ENCODE measurements around the gene CPOX.

CPOX gene

GRCh38 chr3:98577178-98577895 lies 16.1 kb downstream of the CPOX start:
- Histone ChIP-seq H3K36me3 (ENCODE audit: control insufficient read depth in 1 of 2, insufficient read depth in 2 of 2, low read length in 2 of 2) (peaks cover 17 to 26% of the 10 kb centered on the region in 2 donors), H3K9me3 (ENCODE audit: control insufficient read depth in 1 of 2, low read length in 2 of 2) (no peaks in the 10 kb centered on the region), H3K4me3 (ENCODE audit: low read depth in 1 of 2, low read length in 2 of 2) (no peak overlapping the region), H3K27me3 (ENCODE audit: low read depth, low read length) (no peaks in the 10 kb centered on the region), H3K4me1 (ENCODE audit: control insufficient read depth in 1 of 2, insufficient read depth in 2 of 2, low read length in 2 of 2) (no peaks in the 10 kb centered on the region), H3K27ac (ENCODE audit: low read length) (no peak overlapping the region)

GRCh38 chr3:98574132-98574531 lies 19.3 kb downstream of the CPOX start:
- no peaks in the 10 kb centered on the region for H3K27me3 ChIP-seq (ENCODE audit: low read depth, low read length)
- no peaks in the 10 kb centered on the region for H3K4me1 ChIP-seq (ENCODE audit: control insufficient read depth in 1 of 2, insufficient read depth in 2 of 2, low read length in 2 of 2)
- no peak overlapping the region for H3K27ac ChIP-seq (ENCODE audit: low read length)
- H3K9me3 ChIP-seq (ENCODE audit: control insufficient read depth in 1 of 2, low read length in 2 of 2), result no peaks in the 10 kb centered on the region
- no peak overlapping the region for H3K4me3 ChIP-seq (ENCODE audit: low read depth in 1 of 2, low read length in 2 of 2)
- peaks cover 7 to 21% of the 10 kb centered on the region in 2 donors for H3K36me3 ChIP-seq (ENCODE audit: control insufficient read depth in 1 of 2, insufficient read depth in 2 of 2, low read length in 2 of 2)

- Histone ChIP-seq H3K27me3 (ENCODE audit: low read depth, low read length) (no peaks in the 10 kb centered on the region), H3K4me3 (ENCODE audit: low read depth in 1 of 2, low read length in 2 of 2) (no peak overlapping the region), H3K27ac (ENCODE audit: low read length) (no peak overlapping the region), H3K4me1 (ENCODE audit: control insufficient read depth in 1 of 2, insufficient read depth in 2 of 2, low read length in 2 of 2) (no peaks in the 10 kb centered on the region), H3K36me3 (ENCODE audit: control insufficient read depth in 1 of 2, insufficient read depth in 2 of 2, low read length in 2 of 2) (peaks cover 7 to 15% of the 10 kb centered on the region in 2 donors), H3K9me3 (ENCODE audit: control insufficient read depth in 1 of 2, low read length in 2 of 2) (no peaks in the 10 kb centered on the region)
Measured at GRCh38 chr3:98573181-98573728, 20.2 kb downstream of the CPOX start.

DNA sequence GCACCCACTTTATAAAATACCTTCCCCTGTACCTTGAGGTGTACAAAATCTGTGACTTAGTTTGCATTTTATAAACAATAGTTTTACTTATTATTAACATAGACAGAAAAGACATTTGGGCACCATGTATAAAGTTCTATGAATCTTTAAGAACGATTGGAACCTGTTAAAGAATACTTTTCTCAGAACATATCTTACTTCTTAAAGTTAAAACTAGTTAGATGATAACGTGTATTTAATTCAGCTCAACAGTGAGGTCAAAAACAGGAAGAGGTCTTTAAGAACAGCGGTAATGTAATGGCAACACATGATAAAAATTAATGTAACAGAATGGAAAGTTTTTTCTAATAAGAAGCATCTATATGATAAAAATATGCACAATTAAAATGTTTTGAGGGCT lies 25.0 kb downstream of the CPOX start:
- no peaks in the 10 kb centered on the region for H3K4me1 ChIP-seq (ENCODE audit: control insufficient read depth in 1 of 2, insufficient read depth in 2 of 2, low read length in 2 of 2)
- no peaks in the 10 kb centered on the region for H3K36me3 ChIP-seq (ENCODE audit: control insufficient read depth in 1 of 2, insufficient read depth in 2 of 2, low read length in 2 of 2)
- H3K9me3 ChIP-seq (ENCODE audit: control insufficient read depth in 1 of 2, low read length in 2 of 2), result no peaks in the 10 kb centered on the region
- no peaks in the 10 kb centered on the region for H3K27me3 ChIP-seq (ENCODE audit: low read depth, low read length)
- no peak overlapping the region for H3K4me3 ChIP-seq (ENCODE audit: low read depth in 1 of 2, low read length in 2 of 2)
- no peak overlapping the region for H3K27ac ChIP-seq (ENCODE audit: low read length)

DNA sequence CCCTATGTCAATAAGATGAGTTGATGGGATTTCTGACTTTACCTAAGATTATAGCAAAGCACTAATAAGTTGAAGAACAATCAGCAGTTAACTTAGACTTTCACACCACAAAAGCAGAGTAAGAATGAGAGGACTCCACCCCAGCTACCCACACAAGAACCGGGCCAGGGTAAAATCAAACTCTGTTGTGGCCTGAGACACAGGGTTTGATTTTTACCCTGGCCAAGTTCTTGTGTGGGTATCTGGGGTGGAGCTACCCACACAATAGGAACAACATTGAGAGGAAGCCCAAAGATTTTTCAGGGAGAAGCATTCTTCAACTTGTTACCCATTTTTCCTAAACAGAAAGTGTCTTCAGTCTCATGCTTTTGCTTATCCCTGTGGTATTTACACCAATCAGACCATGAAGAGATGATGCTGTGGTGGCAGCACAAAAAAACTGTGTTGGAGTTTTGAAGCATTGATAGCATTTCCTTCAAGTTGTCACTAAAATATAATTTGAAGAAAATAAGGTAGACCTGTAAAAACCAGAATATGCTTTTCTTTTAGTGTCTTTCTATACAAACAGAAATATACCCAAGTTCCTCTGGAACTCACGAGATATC lies 25.6 kb downstream of the CPOX start:
- Histone ChIP-seq H3K36me3 (ENCODE audit: control insufficient read depth in 1 of 2, insufficient read depth in 2 of 2, low read length in 2 of 2) (no peaks in the 10 kb centered on the region), H3K27me3 (ENCODE audit: low read depth, low read length) (no peaks in the 10 kb centered on the region), H3K9me3 (ENCODE audit: control insufficient read depth in 1 of 2, low read length in 2 of 2) (no peaks in the 10 kb centered on the region), H3K27ac (ENCODE audit: low read length) (no peak overlapping the region), H3K4me3 (ENCODE audit: low read depth in 1 of 2, low read length in 2 of 2) (no peak overlapping the region), H3K4me1 (ENCODE audit: control insufficient read depth in 1 of 2, insufficient read depth in 2 of 2, low read length in 2 of 2) (no peaks in the 10 kb centered on the region)

DNA sequence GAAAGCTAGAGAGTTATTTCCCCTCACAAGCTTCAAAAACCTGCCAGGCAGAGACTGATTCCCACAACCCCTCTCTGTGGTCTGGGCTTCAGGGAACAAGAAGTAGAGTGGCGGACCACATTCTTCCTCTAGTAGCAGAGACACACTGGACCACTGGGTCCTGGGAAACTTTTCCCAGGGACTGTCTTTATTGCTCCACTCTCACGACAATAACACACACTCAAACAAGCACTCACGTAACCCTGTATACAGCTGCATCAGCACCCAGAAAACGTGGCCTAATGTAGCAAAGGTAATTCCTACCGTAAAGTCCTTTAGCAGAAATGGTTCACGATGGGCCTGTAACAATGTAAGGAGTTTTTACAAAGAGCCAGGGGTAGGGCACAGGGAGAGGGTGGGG lies 27.6 kb downstream of the CPOX start:
- no peaks in the 10 kb centered on the region for H3K9me3 ChIP-seq (ENCODE audit: control insufficient read depth in 1 of 2, low read length in 2 of 2)
- H3K27ac ChIP-seq (ENCODE audit: low read length), result no peak overlapping the region

GRCh38 chr3:98565237-98565643 lies 28.2 kb downstream of the CPOX start:
- no peak overlapping the region for H3K27ac ChIP-seq (ENCODE audit: low read length)

More for the DNA sequence above, 27.6 kb downstream of the CPOX start:
- H3K36me3 ChIP-seq (ENCODE audit: control insufficient read depth in 1 of 2, insufficient read depth in 2 of 2, low read length in 2 of 2), result no peaks in the 10 kb centered on the region
- H3K27me3 ChIP-seq (ENCODE audit: low read depth, low read length), result no peaks in the 10 kb centered on the region
- H3K4me1 ChIP-seq (ENCODE audit: control insufficient read depth in 1 of 2, insufficient read depth in 2 of 2, low read length in 2 of 2), result no peaks in the 10 kb centered on the region
- H3K4me3 ChIP-seq (ENCODE audit: low read depth in 1 of 2, low read length in 2 of 2), result no peak overlapping the region

GRCh38 chr3:98564282-98565005 lies 29.0 kb downstream of the CPOX start:
- Histone ChIP-seq H3K4me3 (ENCODE audit: low read depth in 1 of 2, low read length in 2 of 2) (no peak overlapping the region), H3K27me3 (ENCODE audit: low read depth, low read length) (no peaks in the 10 kb centered on the region), H3K4me1 (ENCODE audit: control insufficient read depth in 1 of 2, insufficient read depth in 2 of 2, low read length in 2 of 2) (no peaks in the 10 kb centered on the region), H3K36me3 (ENCODE audit: control insufficient read depth in 1 of 2, insufficient read depth in 2 of 2, low read length in 2 of 2) (no peaks in the 10 kb centered on the region), H3K27ac (ENCODE audit: low read length) (no peak overlapping the region), H3K9me3 (ENCODE audit: control insufficient read depth in 1 of 2, low read length in 2 of 2) (no peaks in the 10 kb centered on the region)

More at GRCh38 chr3:98565237-98565643, 28.2 kb downstream of the CPOX start:
- Histone ChIP-seq H3K4me1 (ENCODE audit: control insufficient read depth in 1 of 2, insufficient read depth in 2 of 2, low read length in 2 of 2) (no peaks in the 10 kb centered on the region), H3K27me3 (ENCODE audit: low read depth, low read length) (no peaks in the 10 kb centered on the region), H3K4me3 (ENCODE audit: low read depth in 1 of 2, low read length in 2 of 2) (no peak overlapping the region), H3K9me3 (ENCODE audit: control insufficient read depth in 1 of 2, low read length in 2 of 2) (no peaks in the 10 kb centered on the region), H3K36me3 (ENCODE audit: control insufficient read depth in 1 of 2, insufficient read depth in 2 of 2, low read length in 2 of 2) (no peaks in the 10 kb centered on the region)

GRCh38 chr3:98563661-98564281 lies 29.6 kb downstream of the CPOX start:
- H3K27ac ChIP-seq (ENCODE audit: low read length), result no peak overlapping the region

DNA sequence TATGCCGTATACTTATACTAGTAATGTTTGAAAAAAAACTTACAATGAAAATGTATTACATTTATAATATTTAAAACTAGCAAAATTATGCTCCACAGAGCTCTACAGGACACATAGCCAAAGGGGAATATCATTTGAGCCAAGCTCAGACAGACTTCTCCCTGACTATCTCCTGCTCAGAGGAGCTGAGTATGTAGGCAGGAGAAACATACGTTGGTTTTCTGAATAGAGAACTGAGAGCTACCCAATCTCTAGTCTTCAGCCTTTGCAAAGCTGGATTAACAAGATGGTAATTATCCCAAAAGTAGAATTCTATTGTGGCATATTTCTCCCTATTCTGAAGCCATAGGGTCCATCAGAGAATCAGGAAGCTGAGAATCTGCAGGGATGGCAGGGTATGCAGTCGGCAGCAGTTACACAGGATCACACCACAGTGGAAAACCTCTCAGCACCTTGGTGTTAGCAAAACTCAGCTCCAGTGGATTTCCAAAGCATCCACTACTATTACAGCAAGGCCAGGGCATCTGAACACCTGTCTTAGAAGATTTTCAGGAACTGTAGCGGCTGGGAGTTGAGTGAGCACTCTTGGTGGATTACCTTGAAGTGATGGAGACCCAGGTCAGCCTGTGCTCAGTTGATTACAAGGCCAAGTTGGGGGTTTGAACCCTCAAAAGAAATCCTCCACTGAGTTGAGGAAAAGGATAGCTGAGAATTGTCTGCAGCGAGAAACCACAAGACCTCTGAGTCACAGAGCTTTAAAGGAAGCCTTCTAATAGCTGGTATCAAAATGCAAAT lies 31.5 kb downstream of the CPOX start:
- Histone ChIP-seq H3K36me3 (ENCODE audit: control insufficient read depth in 1 of 2, insufficient read depth in 2 of 2, low read length in 2 of 2) (no peaks in the 10 kb centered on the region), H3K27ac (ENCODE audit: low read length) (no peak overlapping the region), H3K27me3 (ENCODE audit: low read depth, low read length) (no peaks in the 10 kb centered on the region), H3K4me3 (ENCODE audit: low read depth in 1 of 2, low read length in 2 of 2) (no peak overlapping the region), H3K9me3 (ENCODE audit: control insufficient read depth in 1 of 2, low read length in 2 of 2) (no peaks in the 10 kb centered on the region), H3K4me1 (ENCODE audit: control insufficient read depth in 1 of 2, insufficient read depth in 2 of 2, low read length in 2 of 2) (no peaks in the 10 kb centered on the region)

More at GRCh38 chr3:98563661-98564281, 29.6 kb downstream of the CPOX start:
- Histone ChIP-seq H3K4me3 (ENCODE audit: low read depth in 1 of 2, low read length in 2 of 2) (no peak overlapping the region), H3K9me3 (ENCODE audit: control insufficient read depth in 1 of 2, low read length in 2 of 2) (no peaks in the 10 kb centered on the region), H3K36me3 (ENCODE audit: control insufficient read depth in 1 of 2, insufficient read depth in 2 of 2, low read length in 2 of 2) (no peaks in the 10 kb centered on the region), H3K4me1 (ENCODE audit: control insufficient read depth in 1 of 2, insufficient read depth in 2 of 2, low read length in 2 of 2) (no peaks in the 10 kb centered on the region), H3K27me3 (ENCODE audit: low read depth, low read length) (no peaks in the 10 kb centered on the region)

Data from muscle layer of duodenum (tissue), 2 donors.